PC-9 (cell line): Measurements from ENCODE around the gene PLEKHA6.

Experiments used
- EZH2 ChIP-seq: fragments of 200-600 bp; sonication (generic); IDR thresholded peaks from 2 replicates; pipeline ENCODE4 v1.8.0; 2017; ENCODE audit warnings: antibody characterized with exemption, low read depth
- TF ChIP-seq, protein P1 (sequence below): fragments of 200-600 bp; sonication (generic); conservative IDR thresholded peaks from 2 replicates; pipeline ENCODE4 v1.6.1; 2017; ENCODE audit warnings: mixed run types, antibody characterized with exemption, mild to moderate bottlenecking, moderate library complexity

DNA sequence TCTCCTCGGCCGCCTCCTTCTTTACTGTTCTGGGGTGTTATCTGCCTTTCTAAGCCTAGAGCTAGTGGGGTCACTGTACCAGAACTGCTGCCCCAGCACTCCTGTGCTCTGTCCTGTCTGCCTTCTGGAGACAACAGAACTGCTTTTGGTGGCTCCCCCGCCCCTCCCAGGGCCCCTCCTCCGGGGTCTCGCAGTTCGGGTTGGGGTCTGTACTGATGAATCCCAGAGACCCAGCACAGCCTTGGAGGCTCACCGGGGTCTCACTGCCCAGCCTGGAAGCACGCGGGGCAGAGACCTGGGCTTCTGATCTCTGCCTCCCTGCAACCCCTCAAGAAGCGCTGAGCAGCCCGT, 3.2 kb upstream of the PLEKHA6 start:
- TF ChIP-seq, protein P1, sequence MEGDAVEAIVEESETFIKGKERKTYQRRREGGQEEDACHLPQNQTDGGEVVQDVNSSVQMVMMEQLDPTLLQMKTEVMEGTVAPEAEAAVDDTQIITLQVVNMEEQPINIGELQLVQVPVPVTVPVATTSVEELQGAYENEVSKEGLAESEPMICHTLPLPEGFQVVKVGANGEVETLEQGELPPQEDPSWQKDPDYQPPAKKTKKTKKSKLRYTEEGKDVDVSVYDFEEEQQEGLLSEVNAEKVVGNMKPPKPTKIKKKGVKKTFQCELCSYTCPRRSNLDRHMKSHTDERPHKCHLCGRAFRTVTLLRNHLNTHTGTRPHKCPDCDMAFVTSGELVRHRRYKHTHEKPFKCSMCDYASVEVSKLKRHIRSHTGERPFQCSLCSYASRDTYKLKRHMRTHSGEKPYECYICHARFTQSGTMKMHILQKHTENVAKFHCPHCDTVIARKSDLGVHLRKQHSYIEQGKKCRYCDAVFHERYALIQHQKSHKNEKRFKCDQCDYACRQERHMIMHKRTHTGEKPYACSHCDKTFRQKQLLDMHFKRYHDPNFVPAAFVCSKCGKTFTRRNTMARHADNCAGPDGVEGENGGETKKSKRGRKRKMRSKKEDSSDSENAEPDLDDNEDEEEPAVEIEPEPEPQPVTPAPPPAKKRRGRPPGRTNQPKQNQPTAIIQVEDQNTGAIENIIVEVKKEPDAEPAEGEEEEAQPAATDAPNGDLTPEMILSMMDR = no peak
- TF ChIP-seq EZH2 = no peak
